Iris pigment epithelial cell (primary cell): Measurements from ENCODE around the gene SLC9A9.
A peak's percentile ranks its signal among the peaks of the same experiment; 100 is the strongest.
"Not testable (repeated sequence)": the region's sequence is repeated elsewhere in the genome, so short reads cannot be mapped to it uniquely, and the experiment has no call there.

Experiments
- DNase-seq: peaks from one replicate; pipeline ENCODE4 v3.0.0-alpha.2; 2011; ENCODE audit warnings: low read depth

Gene SLC9A9

DNA sequence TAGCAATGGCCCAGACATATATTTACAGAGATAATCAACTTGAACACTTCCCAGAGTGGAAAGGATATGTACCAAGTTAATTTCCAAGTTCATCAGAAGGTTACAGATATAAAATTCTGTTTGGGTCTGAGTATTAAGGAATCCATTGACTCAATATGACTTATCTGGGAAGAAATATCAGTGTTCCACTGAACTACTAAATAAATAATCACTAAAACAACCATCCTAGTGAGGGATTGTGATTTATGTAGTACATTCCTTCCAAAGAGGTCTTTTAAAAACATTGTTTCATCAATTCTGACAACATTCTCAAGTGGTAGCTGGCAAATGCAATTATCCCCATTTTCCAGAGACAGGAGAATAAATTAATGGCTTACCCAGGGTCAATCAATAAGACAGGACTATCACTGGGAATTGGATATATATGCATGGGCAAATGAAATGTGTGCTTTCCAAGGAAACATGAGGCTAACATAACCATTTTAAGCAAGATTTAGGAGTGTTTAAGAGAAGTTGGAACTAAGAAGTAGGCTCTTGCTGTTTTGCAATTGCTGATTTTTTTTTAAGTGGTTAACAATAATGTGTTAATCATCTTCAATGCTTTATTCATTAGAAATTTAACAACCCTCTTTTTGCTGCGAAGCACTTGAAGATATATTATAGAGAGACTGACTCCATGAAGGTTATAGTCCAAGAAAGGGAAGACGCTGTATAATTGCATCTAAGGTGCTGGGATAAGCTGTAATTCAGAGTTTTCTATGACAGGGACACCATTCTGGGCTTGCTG, 37.9 kb downstream of the SLC9A9 start:
- DNase-seq, result no peak

DNA sequence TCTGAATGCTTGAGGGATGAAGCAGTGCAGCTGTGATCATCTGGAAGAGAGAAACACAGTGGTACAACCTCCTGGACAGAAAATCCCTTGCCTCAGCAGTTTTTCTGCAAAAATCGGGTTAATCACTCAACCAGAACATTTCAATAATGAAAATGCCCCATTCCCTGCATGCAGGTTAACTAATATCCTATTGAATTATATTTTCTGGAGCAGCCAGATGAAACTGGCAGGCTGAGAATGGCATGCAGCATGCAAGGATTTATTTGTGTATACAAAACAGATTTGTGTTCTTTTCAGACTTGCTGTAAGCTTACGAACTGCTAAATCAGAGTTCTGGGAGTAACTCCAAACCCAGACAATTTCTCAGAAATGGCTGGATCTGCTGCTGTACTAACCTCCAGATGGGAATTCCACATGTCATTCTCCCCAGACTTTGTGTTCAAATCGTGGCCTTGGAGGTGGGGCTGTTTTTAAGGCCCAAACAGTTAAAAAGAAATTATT, 39.1 kb downstream of the SLC9A9 start:
- DNase-seq, result no peak

DNA sequence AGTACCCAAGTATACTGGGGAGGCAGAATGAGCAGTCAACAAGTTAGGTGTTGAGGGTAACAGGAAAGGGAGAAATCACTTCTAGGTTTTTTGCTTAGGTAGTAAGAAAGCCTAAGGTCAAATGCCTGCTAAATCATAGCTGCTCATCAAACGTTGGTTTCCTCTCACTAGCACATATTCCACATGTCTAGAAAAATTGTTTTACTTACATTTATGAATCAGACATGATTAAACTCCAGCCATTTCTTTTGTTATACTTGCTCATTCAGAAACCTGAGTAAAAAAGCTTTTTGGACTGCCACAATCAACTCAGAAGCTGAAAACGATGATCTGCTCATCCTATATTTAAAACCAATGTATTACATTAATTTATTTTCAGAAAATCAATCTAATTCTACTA, 40.2 kb downstream of the SLC9A9 start:
- no peak for DNase-seq

DNA sequence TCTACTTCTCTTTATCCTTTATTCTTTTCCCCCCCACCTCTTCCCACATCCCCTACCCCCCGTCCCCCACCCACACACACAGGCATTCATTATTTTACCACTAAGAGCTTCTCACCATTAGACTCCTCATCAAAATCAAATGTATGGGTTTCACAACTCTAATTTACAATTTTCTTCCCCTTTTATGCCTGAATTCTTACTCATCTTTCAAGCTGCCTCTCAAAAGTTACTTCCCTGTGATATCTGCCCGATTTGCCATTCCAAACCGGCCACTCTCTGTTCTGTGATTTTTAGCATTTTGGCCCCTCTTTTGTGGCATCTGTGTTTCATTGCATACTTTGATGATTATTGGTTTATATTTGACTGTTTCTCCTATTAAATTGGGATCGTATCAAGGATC, 42.2 kb downstream of the SLC9A9 start:
- no peak for DNase-seq

DNA sequence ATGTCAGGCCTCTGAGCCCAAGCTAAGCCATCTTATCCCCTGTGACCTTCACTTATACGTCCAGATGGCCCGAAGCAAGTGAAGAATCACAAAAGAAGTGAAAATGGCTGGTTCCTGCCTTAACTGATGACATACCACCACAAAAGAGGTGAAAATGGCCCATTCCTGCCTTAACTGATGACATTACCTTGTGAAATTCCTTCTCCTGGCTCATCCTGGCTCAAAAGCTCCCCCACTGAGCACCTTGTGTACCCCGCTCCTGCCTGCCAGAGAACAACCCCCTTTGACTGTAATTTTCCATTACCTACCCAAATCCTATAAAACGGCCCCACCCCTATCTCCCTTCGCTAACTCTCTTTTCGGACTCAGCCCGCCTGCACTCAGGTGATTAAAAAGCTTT, 42.8 kb downstream of the SLC9A9 start:
- DNase-seq, result not testable (repeated sequence)

DNA sequence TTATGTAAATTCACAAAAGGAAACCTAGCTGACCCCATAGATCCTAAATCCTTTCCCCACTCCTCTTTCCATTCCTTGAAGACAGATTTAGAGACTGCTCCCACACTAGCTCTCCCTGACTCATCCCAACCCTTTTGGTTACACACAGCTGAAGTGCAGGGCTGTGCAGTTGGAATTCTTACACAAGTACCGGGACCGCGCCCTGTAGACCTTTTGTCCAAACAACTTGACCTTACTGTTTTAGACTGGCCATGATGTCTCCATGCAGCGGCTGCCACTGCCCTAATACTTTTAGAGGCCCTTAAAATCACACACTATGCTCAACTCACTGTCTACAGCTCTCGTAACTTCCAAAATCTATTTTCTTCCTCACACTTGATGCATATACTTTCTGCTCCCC, 47.2 kb downstream of the SLC9A9 start:
- DNase-seq, result not testable (repeated sequence)

DNA sequence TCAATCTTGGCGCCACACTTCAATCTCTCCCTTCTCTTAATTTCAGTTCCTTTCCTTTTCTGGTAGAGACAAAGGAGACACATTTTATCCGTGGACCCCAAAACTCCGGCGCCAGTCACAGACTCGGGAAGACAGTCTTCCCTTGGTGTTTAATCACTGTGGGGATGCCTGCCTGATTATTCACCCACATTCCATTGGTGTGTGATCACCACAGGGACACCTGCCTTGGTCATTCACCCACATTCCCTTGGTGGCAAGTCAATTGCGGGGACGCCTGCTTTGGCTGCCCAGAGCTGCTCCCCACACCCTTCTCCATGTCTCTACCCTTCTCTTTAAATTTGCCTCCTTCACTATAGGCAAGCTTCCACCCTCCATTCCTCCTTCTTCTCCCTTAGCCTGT, 50.1 kb downstream of the SLC9A9 start:
- not testable (repeated sequence) for DNase-seq

DNA sequence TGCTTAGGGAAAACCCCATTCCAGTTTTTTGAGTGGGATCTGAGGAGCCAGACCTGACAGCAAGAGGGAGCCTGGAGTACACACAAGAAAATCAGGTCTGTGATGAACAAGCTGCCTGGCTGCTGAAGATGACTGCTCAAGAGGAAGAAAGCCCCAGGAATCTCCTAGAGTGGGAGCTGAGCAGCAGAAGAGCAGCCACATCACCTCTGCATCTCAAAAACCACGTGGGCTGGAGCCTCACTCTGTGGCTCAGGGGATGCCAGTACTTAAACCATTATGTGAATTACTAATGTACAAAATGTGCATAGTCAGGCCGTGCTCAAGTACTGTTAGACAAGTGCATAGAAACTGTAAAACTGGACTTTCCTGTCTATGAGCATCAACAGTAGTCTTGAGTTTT, 52.4 kb downstream of the SLC9A9 start:
- DNase-seq, result no peak

DNA sequence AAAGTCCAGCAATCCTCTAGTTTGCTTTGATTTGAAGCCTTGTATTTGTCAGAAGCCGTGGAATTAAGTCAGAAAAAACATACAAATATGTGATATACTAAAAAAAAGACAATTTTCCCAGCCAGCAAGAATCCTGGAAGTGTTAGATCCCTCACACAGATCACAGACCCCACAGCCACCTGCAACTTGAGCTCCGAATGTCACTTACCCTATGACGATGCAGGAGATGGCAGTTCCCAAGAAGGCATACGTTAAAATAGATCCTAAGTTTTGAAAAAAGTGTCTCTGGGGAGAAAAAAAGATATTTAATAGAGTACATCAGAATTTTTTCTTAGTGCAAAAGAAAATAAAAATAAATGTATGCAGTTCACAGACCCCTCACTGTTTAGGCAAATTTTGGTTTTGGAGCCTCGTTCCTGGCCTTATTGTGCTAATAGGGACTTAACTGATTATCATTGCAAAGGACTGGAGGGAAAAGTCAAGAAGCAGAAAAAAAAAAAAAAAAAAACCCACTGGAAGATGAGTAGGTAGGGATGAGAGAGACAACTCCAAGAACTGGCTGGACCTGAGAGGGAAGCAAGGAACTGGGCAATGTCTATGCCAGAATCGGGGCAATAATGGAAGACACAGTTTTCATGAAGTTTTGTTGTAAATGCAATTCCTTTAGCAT, 53.3 kb downstream of the SLC9A9 start:
- DNase-seq, result no peak

DNA sequence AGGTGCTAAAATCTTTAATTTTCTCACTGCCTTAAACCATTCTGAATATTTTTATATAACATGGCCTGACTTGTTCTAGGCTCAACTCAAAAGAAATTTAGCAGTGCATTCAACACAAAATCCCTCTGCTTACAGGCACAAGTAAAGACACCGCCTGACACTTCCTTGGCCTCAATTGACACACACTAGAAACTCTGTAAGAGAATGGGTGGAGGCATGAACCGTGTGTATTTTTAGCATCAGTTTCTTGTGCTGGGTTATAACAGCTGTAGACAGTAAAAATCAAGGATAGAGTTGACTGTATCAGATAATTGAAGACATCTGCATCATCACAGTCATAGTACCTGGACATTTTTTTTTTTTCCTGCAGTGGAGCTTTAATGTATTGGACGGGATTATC, 54.3 kb downstream of the SLC9A9 start:
- DNase-seq, result no peak

DNA sequence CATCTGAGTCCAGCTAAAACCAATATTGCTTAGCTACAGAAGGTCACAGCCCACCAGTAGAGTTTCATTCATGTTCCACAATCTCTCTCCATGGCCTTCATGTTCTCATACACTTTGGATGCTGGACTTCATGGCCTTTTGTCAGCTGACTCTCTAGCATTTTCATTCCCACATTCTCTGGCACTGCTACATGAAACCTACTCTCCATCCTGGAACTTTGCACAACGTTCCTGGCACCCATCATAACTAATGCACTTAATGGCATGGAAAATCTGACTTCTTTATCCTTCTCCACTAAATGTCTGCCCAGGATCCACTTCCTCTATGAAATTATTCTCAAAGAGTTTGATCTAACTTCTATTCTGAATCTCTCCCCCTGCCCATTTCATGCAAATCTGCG, 56.9 kb downstream of the SLC9A9 start:
- no peak for DNase-seq

DNA sequence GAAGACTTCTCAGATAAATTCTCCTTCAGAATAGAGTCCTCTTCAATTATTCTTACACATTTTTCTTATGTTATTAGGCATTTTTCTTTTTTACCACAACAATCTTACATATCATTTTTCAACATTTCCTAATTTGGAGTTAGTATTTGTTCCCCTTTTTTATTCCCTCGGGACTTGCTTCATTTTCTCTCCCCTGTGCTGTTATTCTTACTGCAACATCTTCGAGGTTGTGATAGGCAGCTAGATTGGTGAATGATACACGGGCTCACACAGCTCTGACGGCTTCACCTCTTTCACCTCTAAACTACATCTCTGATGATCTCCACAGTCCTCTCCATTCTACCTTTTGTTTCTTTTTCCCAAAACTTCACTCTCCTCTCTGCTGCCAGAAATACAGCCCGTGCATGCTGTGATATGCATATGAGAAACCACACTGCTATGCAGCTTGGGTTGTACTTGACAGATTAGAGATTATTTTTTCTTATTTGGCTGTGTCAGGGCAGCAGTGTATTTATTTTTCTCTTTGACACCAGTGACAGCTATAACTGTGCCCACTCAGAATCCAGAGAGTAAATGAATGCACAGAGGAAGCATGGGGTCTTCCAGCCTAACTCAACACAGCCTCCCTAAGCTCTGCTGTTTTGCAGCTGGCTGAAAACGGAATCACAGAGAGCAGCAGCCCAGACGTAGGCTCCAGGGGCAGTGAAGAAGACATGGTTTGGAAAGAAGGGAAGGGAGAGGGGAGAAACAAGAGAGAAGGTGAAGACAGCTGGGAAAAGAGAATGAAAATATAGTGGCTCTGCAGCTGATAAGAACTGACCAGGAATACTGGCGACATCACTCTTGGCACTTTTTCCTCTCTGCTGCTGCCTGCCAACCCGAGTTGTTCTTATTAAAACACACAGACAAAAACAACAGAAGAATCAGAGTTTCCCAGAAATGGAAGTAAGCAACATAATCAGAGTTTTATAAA, 61.8 kb downstream of the SLC9A9 start:
- peak; percentile 11 for DNase-seq

DNA sequence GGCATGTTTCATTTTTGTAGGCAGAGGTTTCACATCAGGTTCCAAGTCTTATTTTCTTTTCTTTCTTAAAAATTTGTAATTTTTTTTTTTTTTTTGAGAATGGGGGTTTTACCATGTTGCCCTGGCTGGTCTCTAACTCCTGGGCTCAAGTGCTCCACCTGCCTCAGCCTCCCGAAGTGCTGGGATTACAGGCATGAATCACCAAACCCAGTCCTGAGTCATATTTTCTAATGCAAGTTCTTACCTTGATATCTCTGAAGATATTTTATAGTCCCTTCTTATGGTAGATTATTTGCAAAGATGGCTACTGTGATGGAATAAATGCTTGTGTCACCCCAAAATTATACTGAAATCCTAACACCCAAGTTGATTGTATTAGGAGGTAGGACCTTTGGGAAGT, 63.8 kb downstream of the SLC9A9 start:
- DNase-seq, result no peak

DNA sequence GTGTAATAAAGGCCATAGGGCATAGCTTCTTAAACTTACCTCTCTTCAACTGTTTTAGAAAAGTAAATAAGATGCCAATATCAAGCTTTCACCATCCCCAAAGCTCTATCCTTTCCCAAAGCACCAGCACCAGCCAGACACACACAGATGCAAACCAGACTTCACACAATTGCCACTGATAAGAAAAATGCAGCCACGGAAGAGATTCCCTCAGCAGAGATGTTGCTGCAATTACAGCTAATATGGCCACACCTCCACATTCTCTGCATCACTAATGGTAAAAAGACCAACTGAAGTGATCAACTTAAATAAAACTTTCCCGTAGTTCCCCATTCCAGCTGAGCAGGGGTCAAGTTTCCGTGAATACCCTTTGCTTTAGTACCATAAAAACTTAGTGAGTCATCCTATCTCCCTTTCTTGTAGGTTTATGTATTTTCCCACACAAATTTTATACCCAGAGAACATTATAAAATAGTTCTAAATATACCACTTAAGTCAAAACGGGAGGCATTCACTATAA, 64.4 kb downstream of the SLC9A9 start:
- no peak for DNase-seq

DNA sequence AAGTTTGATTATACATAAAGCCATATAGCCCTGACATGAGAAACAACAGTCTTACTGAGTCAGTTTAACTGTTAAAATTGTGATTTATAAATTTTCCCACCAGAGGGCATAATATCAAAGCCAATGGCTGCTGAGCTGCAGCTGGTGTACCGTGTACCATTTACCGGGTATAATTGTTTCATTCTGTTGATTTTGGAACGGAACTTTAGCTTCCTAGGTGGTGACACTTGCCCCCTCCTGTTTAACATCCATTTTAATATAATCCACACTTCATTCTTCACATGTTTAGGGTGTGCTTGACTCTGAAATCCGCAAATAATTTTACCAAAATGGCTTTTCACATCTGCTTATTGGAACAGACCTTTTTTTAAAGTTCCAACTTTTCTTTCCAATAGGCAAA, 72.8 kb downstream of the SLC9A9 start:
- peak; percentile 24 for DNase-seq

DNA sequence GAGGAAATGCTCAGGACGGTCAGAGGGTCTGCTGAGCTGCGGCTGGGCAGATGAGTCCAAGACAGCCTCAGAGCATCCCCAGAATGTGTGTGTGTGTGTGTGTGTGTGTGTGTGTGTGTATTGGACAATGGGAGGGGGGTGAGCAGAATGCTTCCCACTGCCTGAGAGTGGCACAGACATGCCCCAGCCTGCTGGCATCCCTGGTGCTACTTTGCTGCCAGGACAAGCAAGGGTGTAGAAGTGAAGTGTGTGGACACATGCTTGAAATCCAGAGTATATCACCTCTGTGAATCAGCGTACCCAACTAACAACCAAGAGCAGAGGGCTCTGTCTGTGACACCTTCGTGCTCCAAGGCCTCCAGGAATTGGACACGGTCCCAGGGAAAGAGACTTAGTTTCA, 76.3 kb downstream of the SLC9A9 start:
- DNase-seq, result no peak

DNA sequence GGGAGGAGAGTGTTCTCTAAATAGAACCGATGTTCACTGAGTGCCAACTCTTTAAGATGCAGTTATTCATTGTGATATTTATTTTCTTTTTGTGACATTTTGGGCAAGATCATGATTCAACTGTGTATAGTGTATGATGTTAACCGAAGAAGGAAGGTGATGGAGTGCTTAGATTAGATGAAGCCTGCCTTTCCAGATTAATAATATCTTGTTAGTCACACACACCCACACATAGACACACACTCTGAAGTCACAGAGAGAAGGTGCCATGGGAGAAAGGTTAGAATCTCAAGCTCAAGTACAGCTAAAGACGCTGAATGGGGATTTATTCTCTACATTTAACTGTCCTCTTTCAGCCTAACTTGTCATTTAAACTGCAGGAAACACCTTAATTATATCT, 77.0 kb downstream of the SLC9A9 start:
- DNase-seq, result no peak

DNA sequence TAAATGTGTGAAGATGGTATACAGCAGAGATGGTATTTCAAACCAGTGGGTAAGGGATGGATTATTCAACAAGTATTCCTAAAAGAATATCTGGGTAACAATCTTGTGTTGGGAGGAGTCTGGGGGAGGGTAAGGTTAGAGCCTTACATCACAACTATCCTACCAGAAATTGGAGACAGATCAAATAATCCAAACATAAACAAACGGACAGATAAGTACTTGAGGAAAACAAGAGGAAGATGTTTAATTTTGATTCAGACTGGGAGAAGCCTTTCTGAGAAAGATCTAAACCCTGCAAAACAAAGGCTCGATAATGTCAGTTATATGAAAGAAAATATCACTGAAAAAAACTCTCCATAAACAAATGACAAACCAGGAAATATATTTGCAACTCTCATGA, 77.9 kb downstream of the SLC9A9 start:
- peak; percentile 4 for DNase-seq

DNA sequence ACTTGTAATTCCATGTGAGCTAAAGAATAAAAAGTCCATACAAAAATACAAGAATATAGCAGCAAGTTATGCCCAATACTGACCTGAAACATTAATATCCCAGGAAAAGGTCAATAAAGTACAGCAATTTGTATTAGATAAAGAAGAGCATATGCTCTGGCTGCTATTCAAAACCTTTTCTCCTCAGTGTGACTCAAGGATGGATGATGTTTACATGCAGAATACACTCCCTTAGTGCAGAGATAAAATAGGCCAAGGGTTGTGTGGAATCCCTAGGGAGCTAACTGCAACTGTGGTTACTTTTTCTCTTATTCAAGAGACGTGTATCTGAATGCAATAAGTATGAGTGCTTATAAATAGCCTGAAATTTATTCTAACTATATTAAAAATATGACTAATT, 78.7 kb downstream of the SLC9A9 start:
- peak; percentile 49 for DNase-seq

DNA sequence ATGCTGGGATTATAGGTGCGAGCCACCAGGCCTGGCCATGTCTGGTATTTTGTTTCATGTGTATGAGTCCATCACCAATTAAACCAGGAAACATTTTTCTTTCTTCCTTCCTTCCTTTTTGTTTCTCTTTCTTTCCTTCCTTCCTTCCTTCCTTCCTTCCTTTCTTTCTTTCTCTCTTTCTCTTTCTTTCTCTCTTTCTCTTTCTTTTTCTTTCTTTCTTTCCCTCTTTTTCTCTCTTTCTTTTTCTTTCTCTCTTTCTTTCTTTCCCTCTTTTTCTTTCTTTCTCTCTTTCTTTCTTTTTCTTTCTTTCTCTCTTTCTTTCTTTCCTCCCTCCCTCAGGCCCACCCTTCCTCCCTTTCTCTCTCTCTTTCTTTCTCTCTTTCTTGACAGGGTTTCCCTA, 83.4 kb downstream of the SLC9A9 start:
- DNase-seq, result no peak

DNA sequence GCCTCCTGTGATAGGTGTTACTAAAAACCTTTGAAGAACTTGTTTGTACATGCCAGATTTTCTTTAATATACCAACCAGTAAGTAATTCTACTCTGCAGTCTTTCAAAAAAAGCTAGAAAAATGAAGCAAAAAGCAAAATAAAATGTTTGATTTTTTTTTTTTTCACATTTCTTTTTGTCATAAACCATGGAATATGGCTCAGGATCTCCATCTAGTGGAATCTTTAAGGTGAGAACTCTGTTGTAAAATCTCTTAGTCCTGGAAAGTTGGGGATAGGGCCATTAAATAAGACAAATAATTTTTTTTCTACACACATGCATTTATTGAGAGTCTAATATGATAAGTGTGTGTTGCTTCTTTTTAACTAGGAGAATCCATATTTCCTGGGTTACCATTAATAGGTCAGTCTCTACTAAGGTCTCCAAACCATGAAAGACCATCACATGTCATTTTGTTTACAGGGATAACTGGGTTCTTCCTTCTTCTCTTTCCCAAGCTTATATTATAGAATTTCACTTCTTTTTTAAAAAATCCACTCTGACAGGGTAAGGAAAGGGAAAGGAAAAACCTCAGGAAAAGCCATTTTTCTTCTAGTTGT, 84.6 kb downstream of the SLC9A9 start:
- DNase-seq, result peak; percentile 27

DNA sequence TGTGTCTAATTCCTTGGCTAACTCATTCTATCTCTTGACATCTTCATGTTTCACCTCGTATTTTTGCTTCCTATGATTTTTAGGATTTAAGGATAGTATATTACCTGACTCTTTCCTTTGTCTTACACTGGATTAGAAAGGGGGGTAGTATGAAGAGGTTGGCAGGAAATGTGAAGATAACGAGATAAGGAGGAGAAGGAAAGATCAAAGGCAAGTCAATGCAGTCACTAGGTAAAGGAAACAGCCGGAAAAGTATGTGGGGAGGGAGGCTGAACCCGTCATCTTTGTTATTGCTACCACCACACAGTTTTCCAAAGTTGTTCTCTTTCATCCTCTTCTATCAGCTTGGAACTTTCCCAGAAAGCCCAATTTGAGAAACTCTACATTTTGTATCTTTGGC, 90.6 kb downstream of the SLC9A9 start:
- DNase-seq, result no peak
